Measurements from ENCODE around the gene GPRC6A.

- TF ChIP-seq CTCF (IDR thresholded peaks at IDR 0.05; ENCODE audit: borderline replicate concordance, extremely low read depth, low read length, poor library complexity, severe bottlenecking): no peak
- TF ChIP-seq EZH2 (IDR thresholded peaks at IDR 0.05; ENCODE audit: borderline replicate concordance, low read depth, low read length, severe bottlenecking): no peak
Observed at GRCh38 chr6:116773886-116774285, 55.0 kb downstream of the GPRC6A start.

All from DND-41 (cell line).